Measurements from ENCODE around the gene ACAP3.

The ACAP3 gene

DNA sequence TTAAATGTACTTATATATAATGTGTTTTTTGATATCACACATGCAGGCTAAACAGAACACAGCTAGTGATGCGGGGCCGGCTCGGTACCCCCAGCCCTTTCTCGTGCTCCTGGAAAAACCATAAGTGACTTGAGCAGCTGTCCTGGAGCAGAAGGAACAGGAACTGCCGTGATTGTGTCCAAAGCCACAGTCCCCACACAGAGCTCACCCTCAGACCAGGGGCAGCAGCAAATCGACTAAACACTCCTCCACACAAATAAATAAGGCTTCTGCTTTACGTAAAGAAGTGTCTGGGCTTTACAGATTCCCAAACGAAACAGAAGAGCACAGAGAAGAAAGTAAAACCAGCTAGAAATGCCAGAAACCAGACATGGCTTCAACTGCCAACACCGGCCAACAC lies 43.7 kb downstream of the ACAP3 start:
- H3K4me3 ChIP-seq (replicated peaks; ENCODE audit: insufficient read depth, low read length): no peak overlapping the region
- H3K27ac ChIP-seq (replicated peaks): no peak overlapping the region
- no peak for DNase-seq (ENCODE audit: low read depth in 1 of 2, low spot score in 1 of 2)
- TF ChIP-seq GABPA (IDR thresholded peaks at IDR 0.05; ENCODE audit: low read depth) (no peak), SPI1 (IDR thresholded peaks at IDR 0.05; ENCODE audit: borderline replicate concordance, low read depth) (no peak), POLR2AphosphoS5 (IDR thresholded peaks at IDR 0.05; ENCODE audit: low read depth) (no peak), REST (IDR thresholded peaks at IDR 0.05; ENCODE audit: insufficient replicate concordance, low read depth) (no peak)
- TF ChIP-seq, protein P1, sequence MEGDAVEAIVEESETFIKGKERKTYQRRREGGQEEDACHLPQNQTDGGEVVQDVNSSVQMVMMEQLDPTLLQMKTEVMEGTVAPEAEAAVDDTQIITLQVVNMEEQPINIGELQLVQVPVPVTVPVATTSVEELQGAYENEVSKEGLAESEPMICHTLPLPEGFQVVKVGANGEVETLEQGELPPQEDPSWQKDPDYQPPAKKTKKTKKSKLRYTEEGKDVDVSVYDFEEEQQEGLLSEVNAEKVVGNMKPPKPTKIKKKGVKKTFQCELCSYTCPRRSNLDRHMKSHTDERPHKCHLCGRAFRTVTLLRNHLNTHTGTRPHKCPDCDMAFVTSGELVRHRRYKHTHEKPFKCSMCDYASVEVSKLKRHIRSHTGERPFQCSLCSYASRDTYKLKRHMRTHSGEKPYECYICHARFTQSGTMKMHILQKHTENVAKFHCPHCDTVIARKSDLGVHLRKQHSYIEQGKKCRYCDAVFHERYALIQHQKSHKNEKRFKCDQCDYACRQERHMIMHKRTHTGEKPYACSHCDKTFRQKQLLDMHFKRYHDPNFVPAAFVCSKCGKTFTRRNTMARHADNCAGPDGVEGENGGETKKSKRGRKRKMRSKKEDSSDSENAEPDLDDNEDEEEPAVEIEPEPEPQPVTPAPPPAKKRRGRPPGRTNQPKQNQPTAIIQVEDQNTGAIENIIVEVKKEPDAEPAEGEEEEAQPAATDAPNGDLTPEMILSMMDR (IDR thresholded peaks at IDR 0.05; ENCODE audit: insufficient read depth, low read length): no peak
- no peaks in the 10 kb centered on the region for H3K27me3 ChIP-seq (ENCODE audit: insufficient read depth, poor library complexity, severe bottlenecking)

DNA sequence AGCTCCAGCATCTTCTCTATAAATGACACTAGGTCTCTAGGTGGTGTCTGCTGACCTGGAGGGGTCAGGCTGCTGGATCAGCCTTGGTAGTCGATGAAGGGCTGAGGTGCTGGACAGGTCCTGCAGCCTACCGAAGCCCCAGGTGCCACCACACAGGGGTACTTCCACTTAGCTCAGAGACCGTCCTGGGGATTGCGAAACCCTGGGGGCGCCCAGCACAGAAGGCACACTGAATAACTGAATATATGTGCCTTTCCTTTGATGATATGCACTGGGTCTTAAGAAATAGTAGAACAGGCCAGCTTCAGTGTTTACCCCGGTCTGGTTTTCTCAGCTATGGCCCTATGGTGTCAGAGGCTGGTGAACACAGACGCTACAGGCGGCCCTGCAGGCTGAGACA lies 45.0 kb downstream of the ACAP3 start:
- H3K27me3 ChIP-seq (ENCODE audit: insufficient read depth, poor library complexity, severe bottlenecking): no peaks in the 10 kb centered on the region
- H3K27ac ChIP-seq (replicated peaks): no peak overlapping the region
- DNase-seq (ENCODE audit: low read depth in 1 of 2, low spot score in 1 of 2): no peak
- TF ChIP-seq GABPA (IDR thresholded peaks at IDR 0.05; ENCODE audit: low read depth): no peak
- TF ChIP-seq POLR2AphosphoS5 (IDR thresholded peaks at IDR 0.05; ENCODE audit: low read depth): no peak
- TF ChIP-seq, protein P1 (IDR thresholded peaks at IDR 0.05; ENCODE audit: insufficient read depth, low read length): no peak
- H3K4me3 ChIP-seq (replicated peaks; ENCODE audit: insufficient read depth, low read length): no peak overlapping the region

GRCh38 chr1:1262071-1262470 lies 45.7 kb downstream of the ACAP3 start:
- no peak overlapping the region for H3K27ac ChIP-seq (replicated peaks)

More at GRCh38 chr1:1262071-1262470, 45.7 kb downstream of the ACAP3 start:
- TF ChIP-seq POLR2AphosphoS5 (IDR thresholded peaks at IDR 0.05; ENCODE audit: low read depth): no peak
- TF ChIP-seq SPI1 (IDR thresholded peaks at IDR 0.05; ENCODE audit: borderline replicate concordance, low read depth): no peak
- TF ChIP-seq GABPA (IDR thresholded peaks at IDR 0.05; ENCODE audit: low read depth): no peak
- TF ChIP-seq, protein P1 (IDR thresholded peaks at IDR 0.05; ENCODE audit: insufficient read depth, low read length): no peak
- no peak for TF ChIP-seq REST (IDR thresholded peaks at IDR 0.05; ENCODE audit: insufficient replicate concordance, low read depth)
- H3K27me3 ChIP-seq (ENCODE audit: insufficient read depth, poor library complexity, severe bottlenecking): no peaks in the 10 kb centered on the region
- no peak overlapping the region for H3K4me3 ChIP-seq (replicated peaks; ENCODE audit: insufficient read depth, low read length)
- no peak for DNase-seq (ENCODE audit: low read depth in 1 of 2, low spot score in 1 of 2)

Measured in HL-60 (cell line).